Astrocyte (in vitro differentiated cells and primary cell): ENCODE data around the gene PKD1. TPM values are rescaled to one million over a fixed set of nuclear protein-coding genes. Genes with fewer than 3 reads are reported as not detected.

Experiments
- DNase-seq: peaks from one replicate; pipeline ENCODE4 v3.0.0-alpha.2; 2010; ENCODE audit warnings: low read depth
- FAIRE-seq: peaks from 2 replicates; lab custom pipeline; 2011; peaks lifted over from hg19 to GRCh38; lab: Jason Lieb, UNC
- H2AFZ ChIP-seq: 2 replicates; pipeline ENCODE4 v1.6.0; 2012; ENCODE audit warnings: low read depth, low read length, inconsistent platforms
- H3K27ac ChIP-seq: 2 replicates; pipeline ENCODE4 v1.5.1; 2011; ENCODE audit warnings: low read depth, low read length, inconsistent platforms
- H3K27me3 ChIP-seq: 2 replicates; pipeline ENCODE4 v1.6.0; 2011; ENCODE audit warnings: low read length, inconsistent platforms; ENCODE audit not compliant: insufficient read depth
- H3K36me3 ChIP-seq: 2 replicates; pipeline ENCODE4 v1.5.1; 2011; ENCODE audit warnings: low read length, inconsistent platforms; ENCODE audit not compliant: insufficient read depth
- H3K4me1 ChIP-seq: 2 replicates; pipeline ENCODE4 v1.5.1; 2011; ENCODE audit warnings: low read length, inconsistent platforms; ENCODE audit not compliant: insufficient read depth
- H3K4me2 ChIP-seq: 2 replicates; pipeline ENCODE4 v1.6.0; 2012; ENCODE audit warnings: low read length, inconsistent platforms
- H3K4me3 ChIP-seq: 2 replicates; pipeline ENCODE4 v1.5.1; 2011; ENCODE audit warnings: low read depth, mild to moderate bottlenecking, low read length, inconsistent platforms; ENCODE audit not compliant: insufficient read depth
- H3K79me2 ChIP-seq: 2 replicates; pipeline ENCODE4 v1.6.0; 2012; ENCODE audit warnings: mild to moderate bottlenecking, low read length, inconsistent platforms; ENCODE audit not compliant: insufficient read depth
- H3K9ac ChIP-seq: 2 replicates; pipeline ENCODE4 v1.6.0; 2012; ENCODE audit warnings: mild to moderate bottlenecking, low read length, inconsistent platforms
- H3K9me3 ChIP-seq: 2 replicates; pipeline ENCODE4 v1.5.1; 2012; ENCODE audit warnings: low read depth, mild to moderate bottlenecking, low read length, inconsistent platforms; ENCODE audit not compliant: insufficient read depth
- H4K20me1 ChIP-seq: 2 replicates; pipeline ENCODE4 v1.6.0; 2012; ENCODE audit warnings: low read length, inconsistent platforms; ENCODE audit not compliant: insufficient read depth
- H3K27ac Mint-ChIP-seq: one replicate; pipeline ENCODE4 v1.8.0; 2021; ENCODE audit warnings: mild to moderate bottlenecking, mixed read lengths; ENCODE audit not compliant: unreplicated experiment
- H3K27me3 Mint-ChIP-seq: one replicate; pipeline ENCODE4 v1.8.0; 2021; ENCODE audit warnings: low read depth, mixed read lengths; ENCODE audit not compliant: unreplicated experiment
- H3K36me3 Mint-ChIP-seq: one replicate; pipeline ENCODE4 v1.8.0; 2021; ENCODE audit warnings: low read depth, mixed read lengths; ENCODE audit not compliant: unreplicated experiment
- H3K4me1 Mint-ChIP-seq: one replicate; pipeline ENCODE4 v1.8.0; 2021; ENCODE audit warnings: low read depth, mixed read lengths; ENCODE audit not compliant: unreplicated experiment
- H3K4me3 Mint-ChIP-seq: one replicate; pipeline ENCODE4 v1.8.0; 2021; ENCODE audit warnings: mild to moderate bottlenecking, moderate library complexity, mixed read lengths; ENCODE audit not compliant: unreplicated experiment
- H3K9me3 Mint-ChIP-seq: one replicate; pipeline ENCODE4 v1.8.0; 2021; ENCODE audit warnings: mild to moderate bottlenecking, mixed read lengths; ENCODE audit not compliant: unreplicated experiment
- CTCF ChIP-seq: IDR thresholded peaks from 2 replicates; pipeline ENCODE4 v1.5.1; 2011; ENCODE audit warnings: low read depth, mild to moderate bottlenecking, inconsistent platforms, low read length, moderate library complexity; ENCODE audit not compliant: insufficient read depth
- EZH2 ChIP-seq: IDR thresholded peaks from 2 replicates; pipeline ENCODE4 v1.6.1; 2012; ENCODE audit warnings: mild to moderate bottlenecking, low read length, inconsistent platforms; ENCODE audit not compliant: insufficient read depth
- total RNA-seq: library from RNA; stranded (reverse); gene quantifications from 2 replicates; pipeline ENCODE4 v1.2.1, GENCODE V29; 2021

Gene PKD1
- total RNA-seq, 1 donor from 2014 or later = 112 TPM

GRCh38 chr16:2089706-2090480, 45.8 kb downstream of the PKD1 start:
- Mint-ChIP-seq H3K36me3 (peaks cover 5% of the 10 kb centered on the region), H3K27ac (peak overlapping the region; percentile 58), H3K9me3 (no peaks in the 10 kb centered on the region), H3K27me3 (no peaks in the 10 kb centered on the region), H3K4me3 (no peak overlapping the region), H3K4me1 (no peaks in the 10 kb centered on the region)
- no peak overlapping the region for H3K4me2 ChIP-seq
- no peaks in the 10 kb centered on the region for H3K79me2 ChIP-seq
- H3K4me1 ChIP-seq = peaks cover 6% of the 10 kb centered on the region
- H3K9ac ChIP-seq = no peak overlapping the region
- no peak for TF ChIP-seq CTCF
- H3K36me3 ChIP-seq = no peaks in the 10 kb centered on the region
- no peaks in the 10 kb centered on the region for H3K27me3 ChIP-seq
- peaks cover 49% of the 10 kb centered on the region for H4K20me1 ChIP-seq
- DNase-seq = no peak
- H2AFZ ChIP-seq = no peak overlapping the region
- FAIRE-seq = no peak
- no peak overlapping the region for H3K27ac ChIP-seq
- H3K9me3 ChIP-seq = no peaks in the 10 kb centered on the region
- H3K4me3 ChIP-seq = no peak overlapping the region

GRCh38 chr16:2088759-2089358, 46.8 kb downstream of the PKD1 start:
- no peak overlapping the region for H3K4me3 ChIP-seq
- Mint-ChIP-seq H3K36me3 (peaks cover 5% of the 10 kb centered on the region), H3K9me3 (no peaks in the 10 kb centered on the region), H3K4me3 (no peak overlapping the region), H3K4me1 (no peaks in the 10 kb centered on the region), H3K27ac (peak overlapping the region; percentile 34), H3K27me3 (no peaks in the 10 kb centered on the region)
- H3K36me3 ChIP-seq = no peaks in the 10 kb centered on the region
- H3K4me2 ChIP-seq = no peak overlapping the region
- H3K27me3 ChIP-seq = no peaks in the 10 kb centered on the region
- no peaks in the 10 kb centered on the region for H3K9me3 ChIP-seq
- TF ChIP-seq EZH2 (no peak), CTCF (no peak)
- no peak overlapping the region for H3K27ac ChIP-seq
- peaks cover 6% of the 10 kb centered on the region for H3K4me1 ChIP-seq
- no peak overlapping the region for H2AFZ ChIP-seq
- no peaks in the 10 kb centered on the region for H3K79me2 ChIP-seq
- peaks cover 38% of the 10 kb centered on the region for H4K20me1 ChIP-seq
- no peak for FAIRE-seq
- H3K9ac ChIP-seq = no peak overlapping the region
- no peak for DNase-seq
